RWPE2 (cell line): ENCODE measurements around the gene TFF1.

Experiments used
- ATAC-seq: fragments of 200-7000 bp; cut with Tn5 transposase; 3 replicates; pipeline ENCODE4 v1.9.1; 2021; ENCODE audit warnings: low read depth
- DNase-seq: peaks from one replicate; pipeline ENCODE4 v3.0.0-alpha.2; 2020; ENCODE audit warnings: low spot score
- H3K27ac ChIP-seq: fragments of 450-650 bp; 2 replicates; pipeline ENCODE4 v1.5.1; 2017; ENCODE audit warnings: mild to moderate bottlenecking; ENCODE audit not compliant: poor library complexity, severe bottlenecking
- H3K27me3 ChIP-seq: fragments of 250-450 bp; sonication (Bioruptor Pico); 2 replicates; pipeline ENCODE4 v1.5.1; 2021; ENCODE audit warnings: mild to moderate bottlenecking, moderate library complexity; ENCODE audit not compliant: insufficient read depth, poor library complexity, severe bottlenecking
- H3K36me3 ChIP-seq: fragments of 250-450 bp; sonication (Bioruptor Pico); 2 replicates; pipeline ENCODE4 v1.5.1; 2020; ENCODE audit warnings: low read depth, mild to moderate bottlenecking, moderate library complexity
- H3K4me1 ChIP-seq: fragments of 250-450 bp; sonication (Bioruptor Pico); 2 replicates; pipeline ENCODE4 v1.5.1; 2021; ENCODE audit warnings: mild to moderate bottlenecking, moderate library complexity; ENCODE audit not compliant: insufficient read depth, poor library complexity, severe bottlenecking
- H3K4me3 ChIP-seq: fragments of 250-450 bp; sonication (Bioruptor Pico); 2 replicates; pipeline ENCODE4 v1.5.1; 2021; ENCODE audit warnings: mild to moderate bottlenecking, moderate library complexity; ENCODE audit not compliant: severe bottlenecking
- H3K9me3 ChIP-seq: fragments of 250-450 bp; sonication (Bioruptor Pico); 2 replicates; pipeline ENCODE4 v1.5.1; 2021; ENCODE audit warnings: mild to moderate bottlenecking, moderate library complexity; ENCODE audit not compliant: severe bottlenecking
- TF ChIP-seq, protein P1 (sequence below): fragments of 450-650 bp; IDR thresholded peaks from one replicate; pipeline ENCODE4 v1.5.1; 2017; ENCODE audit warnings: mild to moderate bottlenecking, moderate library complexity; ENCODE audit not compliant: poor library complexity, severe bottlenecking

TFF1 gene

DNA sequence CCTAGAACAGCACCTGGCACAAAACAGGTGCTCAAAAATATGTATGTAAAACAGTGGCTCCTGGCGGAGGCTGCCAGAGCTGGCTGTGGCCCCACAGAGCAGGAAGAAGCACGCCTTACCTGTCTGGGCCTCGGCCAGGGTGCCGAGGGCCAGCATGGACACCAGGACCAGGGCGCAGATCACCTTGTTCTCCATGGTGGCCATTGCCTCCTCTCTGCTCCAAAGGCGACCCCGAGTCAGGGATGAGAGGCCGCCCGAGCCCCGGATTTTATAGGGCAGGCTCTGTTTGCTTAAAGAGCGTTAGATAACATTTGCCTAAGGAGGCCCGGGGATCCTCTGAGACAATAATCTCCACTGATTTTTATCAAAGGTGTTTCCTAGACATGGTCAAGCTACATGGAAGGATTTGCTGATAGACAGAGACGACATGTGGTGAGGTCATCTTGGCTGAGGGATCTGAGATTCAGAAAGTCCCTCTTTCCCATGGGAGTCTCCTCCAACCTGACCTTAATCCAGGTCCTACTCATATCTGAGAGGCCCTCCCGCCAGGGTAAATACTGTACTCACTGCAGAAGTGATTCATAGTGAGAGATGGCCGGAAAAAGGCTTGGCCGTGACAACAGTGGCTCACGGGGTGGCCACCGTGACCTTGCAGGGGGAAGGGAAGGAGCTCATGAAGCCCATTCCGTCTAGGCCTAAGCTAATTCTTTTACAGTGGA, at the start of gene TFF1:
Gene TFF1, minus strand, starts transcription at position 244 of the 719 bp plus-strand sequence. Its CDS starts 40 bp downstream, at position 204.
- TF ChIP-seq, protein P1, sequence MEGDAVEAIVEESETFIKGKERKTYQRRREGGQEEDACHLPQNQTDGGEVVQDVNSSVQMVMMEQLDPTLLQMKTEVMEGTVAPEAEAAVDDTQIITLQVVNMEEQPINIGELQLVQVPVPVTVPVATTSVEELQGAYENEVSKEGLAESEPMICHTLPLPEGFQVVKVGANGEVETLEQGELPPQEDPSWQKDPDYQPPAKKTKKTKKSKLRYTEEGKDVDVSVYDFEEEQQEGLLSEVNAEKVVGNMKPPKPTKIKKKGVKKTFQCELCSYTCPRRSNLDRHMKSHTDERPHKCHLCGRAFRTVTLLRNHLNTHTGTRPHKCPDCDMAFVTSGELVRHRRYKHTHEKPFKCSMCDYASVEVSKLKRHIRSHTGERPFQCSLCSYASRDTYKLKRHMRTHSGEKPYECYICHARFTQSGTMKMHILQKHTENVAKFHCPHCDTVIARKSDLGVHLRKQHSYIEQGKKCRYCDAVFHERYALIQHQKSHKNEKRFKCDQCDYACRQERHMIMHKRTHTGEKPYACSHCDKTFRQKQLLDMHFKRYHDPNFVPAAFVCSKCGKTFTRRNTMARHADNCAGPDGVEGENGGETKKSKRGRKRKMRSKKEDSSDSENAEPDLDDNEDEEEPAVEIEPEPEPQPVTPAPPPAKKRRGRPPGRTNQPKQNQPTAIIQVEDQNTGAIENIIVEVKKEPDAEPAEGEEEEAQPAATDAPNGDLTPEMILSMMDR: no peak

DNA sequence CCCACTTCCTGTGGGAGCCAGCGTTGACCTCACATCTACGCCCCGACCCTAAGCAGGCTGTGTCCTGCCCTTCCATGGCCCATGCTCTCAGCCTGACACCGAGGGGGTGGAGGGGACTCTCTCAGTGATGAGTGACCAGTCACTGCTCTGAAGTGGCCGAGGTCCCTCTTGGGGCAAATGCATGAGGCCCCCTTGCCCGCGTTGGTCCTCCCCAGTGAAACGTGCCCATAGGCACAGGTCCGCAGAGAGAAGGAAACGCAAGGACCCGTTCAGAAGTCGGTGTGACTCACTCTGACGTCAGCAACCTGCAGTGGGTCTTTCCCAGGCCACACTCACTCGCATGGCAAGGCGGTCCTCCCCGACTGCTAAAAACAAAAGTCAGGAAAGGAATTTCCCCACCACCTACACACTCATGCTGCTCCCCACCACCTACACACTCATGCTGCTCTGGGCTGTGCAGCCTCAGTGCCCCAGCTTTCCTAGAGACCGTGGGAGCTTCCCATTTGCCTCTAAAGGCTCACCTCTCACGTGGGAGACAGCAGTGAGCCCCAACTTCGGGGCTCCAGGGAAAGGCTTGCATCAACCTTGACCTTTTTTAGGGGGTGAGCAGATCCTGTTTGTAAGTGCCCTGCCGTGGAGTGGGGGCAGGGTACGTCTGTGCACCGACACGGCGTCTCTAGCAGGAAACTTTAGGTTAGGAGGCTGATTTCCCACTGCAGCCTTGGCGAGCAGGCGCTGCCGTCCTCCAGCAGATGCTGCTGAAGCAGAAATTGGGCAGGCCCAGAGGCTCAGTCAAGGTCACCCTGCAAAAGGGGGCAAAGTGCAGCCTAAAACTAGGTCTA, 48.8 kb upstream of the TFF1 start:
- Histone ChIP-seq H3K36me3 (no peaks in the 10 kb centered on the region), H3K27me3 (peaks cover 6% of the 10 kb centered on the region), H3K4me3 (no peak overlapping the region), H3K4me1 (peaks cover 8% of the 10 kb centered on the region), H3K9me3 (no peaks in the 10 kb centered on the region), H3K27ac (no peak overlapping the region)
- peak; percentile 87 for ATAC-seq
- TF ChIP-seq, protein P1: no peak
- DNase-seq: peak; percentile 89

More for the DNA sequence above, at the start of gene TFF1:
- no peak within 1 kb of the TSS for H3K27ac ChIP-seq
- H3K27me3 ChIP-seq: no peaks in the 10 kb centered on the region
- no peaks in the 10 kb centered on the region for H3K4me1 ChIP-seq
- no peaks in the 10 kb centered on the region for H3K9me3 ChIP-seq
- H3K4me3 ChIP-seq: no peak within 1 kb of the TSS
- no peaks in the 10 kb centered on the region for H3K36me3 ChIP-seq
- DNase-seq (no peak), ATAC-seq (peak; percentile 38; the same call in 1 of the 3 replicates)

DNA sequence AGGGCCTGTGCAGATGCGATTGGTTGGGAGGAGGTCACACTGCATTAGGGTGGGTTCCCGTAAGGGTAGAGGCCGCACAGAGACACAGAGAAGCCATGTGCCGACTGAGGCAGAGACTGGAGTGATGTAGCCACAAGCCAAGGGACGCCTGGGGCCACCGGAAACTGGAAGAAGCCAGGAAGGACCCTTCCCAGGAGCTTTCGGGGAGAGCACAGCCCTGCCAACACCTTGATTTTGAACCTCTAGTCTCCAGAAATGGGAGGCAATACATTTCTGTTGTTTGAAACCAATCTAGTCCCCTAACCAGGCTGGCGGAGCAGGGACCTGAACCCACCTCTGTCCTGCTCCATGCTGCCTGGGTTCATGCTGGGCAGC, 48.2 kb upstream of the TFF1 start:
- Histone ChIP-seq H3K36me3 (no peaks in the 10 kb centered on the region), H3K4me3 (no peak overlapping the region), H3K27ac (no peak overlapping the region), H3K27me3 (peaks cover under 1% of the 10 kb centered on the region), H3K9me3 (no peaks in the 10 kb centered on the region), H3K4me1 (peaks cover 8% of the 10 kb centered on the region)
- ATAC-seq: no peak
- DNase-seq: no peak
- TF ChIP-seq, protein P1: no peak

DNA sequence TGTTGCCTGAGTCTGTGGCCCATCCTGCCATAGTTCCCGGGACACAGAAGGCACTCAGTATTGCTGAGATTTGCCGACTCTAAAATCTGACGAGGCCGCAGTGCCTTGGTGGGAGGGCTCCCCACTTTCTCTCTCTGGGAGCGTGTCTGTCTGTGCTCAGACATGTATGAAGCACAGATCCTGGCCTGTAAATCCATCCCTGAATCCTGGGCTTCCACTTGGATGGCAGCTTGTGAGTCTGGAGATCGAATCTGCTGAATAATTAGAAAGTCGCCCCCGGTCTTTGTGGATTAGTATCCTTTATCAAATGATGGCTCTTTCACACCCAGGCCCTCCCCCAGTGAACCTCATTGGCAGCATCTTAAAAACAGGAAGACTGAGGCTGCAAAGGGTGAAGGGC, 47.7 kb upstream of the TFF1 start:
- TF ChIP-seq, protein P1: no peak
- ATAC-seq (no peak), DNase-seq (no peak)
- H3K27ac ChIP-seq: no peak overlapping the region
- no peak overlapping the region for H3K4me3 ChIP-seq
- H3K27me3 ChIP-seq: no peaks in the 10 kb centered on the region
- H3K9me3 ChIP-seq: no peaks in the 10 kb centered on the region
- no peaks in the 10 kb centered on the region for H3K36me3 ChIP-seq
- peaks cover 8% of the 10 kb centered on the region for H3K4me1 ChIP-seq
